ENCODE data around the gene DR1. TPM values are rescaled to one million over a fixed set of nuclear protein-coding genes. Genes with fewer than 3 reads are reported as not detected.

Gene DR1
- polyA plus RNA-seq, 4 donors, result 10.3 to 43.0 (median 16.0) TPM

DNA sequence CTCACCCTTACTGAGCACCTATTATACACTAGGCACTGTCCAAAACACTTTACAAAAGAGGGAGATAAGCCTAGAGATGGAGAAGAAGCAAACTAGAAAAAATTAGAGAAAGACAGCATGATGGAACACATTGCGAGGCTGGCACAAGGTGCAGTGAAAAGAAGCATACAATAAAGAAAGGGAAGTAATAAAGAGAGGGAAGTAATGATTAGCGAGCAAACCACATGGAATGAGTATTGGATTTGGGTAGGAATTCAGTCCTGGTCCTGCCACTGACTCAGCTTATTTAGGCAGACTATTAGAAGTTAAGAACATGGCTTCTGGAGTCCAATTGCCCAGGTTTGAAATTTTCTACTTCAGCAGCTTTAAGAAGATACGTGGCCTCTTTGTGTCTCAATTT, 69.6 kb downstream of the DR1 start:
- Histone ChIP-seq H3K27ac (ENCODE audit: low read depth in 1 of 3, low read length in 2 of 3) (no peak overlapping the region), H3K36me3 (ENCODE audit: control insufficient read depth in 3 of 3, insufficient read depth in 2 of 3, low read depth in 1 of 3, low read length in 3 of 3) (no peaks in the 10 kb centered on the region), H3K4me1 (ENCODE audit: control insufficient read depth in 3 of 3, insufficient read depth in 2 of 3, low read depth in 1 of 3, low read length in 2 of 3) (no peaks in the 10 kb centered on the region), H3K27me3 (ENCODE audit: control insufficient read depth in 3 of 3, insufficient read depth in 3 of 3, low read length in 3 of 3) (no peaks in the 10 kb centered on the region), H3K4me3 (ENCODE audit: low read depth in 1 of 3, low read length in 3 of 3) (no peak overlapping the region), H3K9me3 (ENCODE audit: control insufficient read depth in 2 of 2, insufficient read depth in 1 of 2, low read depth in 1 of 2, low read length in 1 of 2) (no peaks in the 10 kb centered on the region)
- FAIRE-seq (no peak), DNase-seq (no peak)
- WGBS, 3 donors, result 87 to 92% (median 89%) methylated on average over 3 of the region's 3 CpGs

DNA sequence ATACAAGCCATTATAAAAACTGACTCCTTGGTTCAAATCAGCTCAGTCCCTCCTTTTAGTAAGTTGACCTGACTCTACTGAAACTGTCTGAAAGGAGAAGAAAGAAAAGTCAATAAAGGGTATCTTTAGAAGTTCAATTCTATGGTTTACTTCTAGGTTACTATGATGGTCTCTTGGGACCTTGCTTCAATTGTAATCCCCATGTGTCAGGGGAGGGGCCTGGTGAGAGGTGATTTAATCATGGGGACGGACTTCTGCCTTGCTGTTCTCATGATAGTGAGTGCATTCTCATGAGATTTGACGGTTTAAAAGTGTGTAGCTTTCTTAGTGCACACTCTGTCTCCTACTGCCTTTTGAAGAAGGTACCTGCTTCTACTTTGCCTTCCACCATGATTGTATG, 70.5 kb downstream of the DR1 start:
- no peak for DNase-seq
- Histone ChIP-seq H3K4me3 (ENCODE audit: low read depth in 1 of 3, low read length in 3 of 3) (no peak overlapping the region), H3K4me1 (ENCODE audit: control insufficient read depth in 3 of 3, insufficient read depth in 2 of 3, low read depth in 1 of 3, low read length in 2 of 3) (no peaks in the 10 kb centered on the region), H3K27ac (ENCODE audit: low read depth in 1 of 3, low read length in 2 of 3) (no peak overlapping the region), H3K9me3 (ENCODE audit: control insufficient read depth in 2 of 2, insufficient read depth in 1 of 2, low read depth in 1 of 2, low read length in 1 of 2) (no peaks in the 10 kb centered on the region), H3K27me3 (ENCODE audit: control insufficient read depth in 3 of 3, insufficient read depth in 3 of 3, low read length in 3 of 3) (no peaks in the 10 kb centered on the region), H3K36me3 (ENCODE audit: control insufficient read depth in 3 of 3, insufficient read depth in 2 of 3, low read depth in 1 of 3, low read length in 3 of 3) (no peaks in the 10 kb centered on the region)
- WGBS, 3 donors, result 90 to 92% (median 91%) methylated on average over 2 of the region's 2 CpGs
- FAIRE-seq, result no peak

Other genes starting within 250 kb of the DR1 start
- 10 to 100 TPM in 2 of 4 donors, 1 to 10 TPM in 2; 8.9 to 53.4 (median 18.1) TPM for gene TMED5, start 165.5 kb upstream of the DR1 start, polyA plus RNA-seq
- gene CCDC18, start 165.2 kb upstream of the DR1 start, polyA plus RNA-seq, result 1 to 10 TPM; 1.4 to 6.4 (median 4.3) TPM
- gene FNBP1L, start 102.2 kb downstream of the DR1 start, polyA plus RNA-seq, result 10 to 100 TPM; 19.7 to 68.0 (median 34.9) TPM